ENCODE measurements around the gene S1PR1.
"Not testable (repeated sequence)": the region's sequence is repeated elsewhere in the genome, so short reads cannot be mapped to it uniquely, and the experiment has no call there.

The S1PR1 gene

GRCh38 chr1:101236516-101237228 is at the start of gene S1PR1:
TSS of gene S1PR1 (plus strand) at chr1:101237019. CDS start at chr1:101238985, 1,966 bp downstream.
- DNase-seq (ENCODE audit: low spot score): peak; percentile 67

- no peak for DNase-seq (ENCODE audit: low spot score)
Observed at GRCh38 chr1:101187297-101187696, 49.5 kb upstream of the S1PR1 start.

GRCh38 chr1:101188331-101188730 is 48.5 kb upstream of the S1PR1 start:
- DNase-seq (ENCODE audit: low spot score): no peak

- DNase-seq (ENCODE audit: low spot score): not testable (repeated sequence)
Observed at GRCh38 chr1:101188968-101189367, 47.9 kb upstream of the S1PR1 start.

- DNase-seq (ENCODE audit: low spot score): no peak
Observed at GRCh38 chr1:101190441-101190840, 46.4 kb upstream of the S1PR1 start.

- no peak for DNase-seq (ENCODE audit: low spot score)
Observed at GRCh38 chr1:101191049-101191448, 45.8 kb upstream of the S1PR1 start.

GRCh38 chr1:101193733-101194169 is 43.1 kb upstream of the S1PR1 start:
- no peak for DNase-seq (ENCODE audit: low spot score)

- no peak for DNase-seq (ENCODE audit: low spot score)
Observed at GRCh38 chr1:101194746-101195145, 42.1 kb upstream of the S1PR1 start.

- DNase-seq (ENCODE audit: low spot score): no peak
Observed at GRCh38 chr1:101196668-101197067, 40.2 kb upstream of the S1PR1 start.

GRCh38 chr1:101198842-101199636 is 37.8 kb upstream of the S1PR1 start:
- DNase-seq (ENCODE audit: low spot score): no peak

GRCh38 chr1:101199637-101199982 is 37.2 kb upstream of the S1PR1 start:
- DNase-seq (ENCODE audit: low spot score): no peak

GRCh38 chr1:101200513-101200912 is 36.3 kb upstream of the S1PR1 start:
- no peak for DNase-seq (ENCODE audit: low spot score)

- DNase-seq (ENCODE audit: low spot score): peak; percentile 42
Observed at GRCh38 chr1:101203820-101204540, 32.8 kb upstream of the S1PR1 start.

- DNase-seq (ENCODE audit: low spot score): peak; percentile 60
Observed at GRCh38 chr1:101205457-101205856, 31.4 kb upstream of the S1PR1 start.

GRCh38 chr1:101206139-101206538 is 30.7 kb upstream of the S1PR1 start:
- DNase-seq (ENCODE audit: low spot score): not testable (repeated sequence)

GRCh38 chr1:101207271-101207670 is 29.5 kb upstream of the S1PR1 start:
- DNase-seq (ENCODE audit: low spot score): not testable (repeated sequence)

- DNase-seq (ENCODE audit: low spot score): peak; percentile 67
Observed at GRCh38 chr1:101207891-101208290, 28.9 kb upstream of the S1PR1 start.

- no peak for DNase-seq (ENCODE audit: low spot score)
Observed at GRCh38 chr1:101215363-101216011, 21.3 kb upstream of the S1PR1 start.

- no peak for DNase-seq (ENCODE audit: low spot score)
Observed at GRCh38 chr1:101216623-101217022, 20.2 kb upstream of the S1PR1 start.

GRCh38 chr1:101217148-101217547 is 19.7 kb upstream of the S1PR1 start:
- no peak for DNase-seq (ENCODE audit: low spot score)

GRCh38 chr1:101218968-101219367 is 17.9 kb upstream of the S1PR1 start:
- not testable (repeated sequence) for DNase-seq (ENCODE audit: low spot score)
